Astrocyte of the spinal cord (primary cell): ENCODE data around the gene PLXNC1.

ENCODE experiments used
- DNase-seq: peaks from one replicate; pipeline ENCODE4 v3.0.0; 2011; ENCODE audit warnings: low read depth, low spot score
- H3K4me3 ChIP-seq: 2 replicates; pipeline ENCODE4 v1.5.1; 2011; ENCODE audit warnings: low read depth, mild to moderate bottlenecking, low read length, moderate library complexity
- in situ Hi-C: cut with HindIII; loops from 2 replicates; pipeline ENCODE4 v1.10.0; 2017; ENCODE audit warnings: low sequenced_read_pairs
- TF ChIP-seq, protein P1 (sequence below): IDR thresholded peaks from 2 replicates; pipeline ENCODE4 v1.5.1; 2012; ENCODE audit warnings: low read depth, mild to moderate bottlenecking, low read length, inconsistent platforms

Gene PLXNC1

DNA sequence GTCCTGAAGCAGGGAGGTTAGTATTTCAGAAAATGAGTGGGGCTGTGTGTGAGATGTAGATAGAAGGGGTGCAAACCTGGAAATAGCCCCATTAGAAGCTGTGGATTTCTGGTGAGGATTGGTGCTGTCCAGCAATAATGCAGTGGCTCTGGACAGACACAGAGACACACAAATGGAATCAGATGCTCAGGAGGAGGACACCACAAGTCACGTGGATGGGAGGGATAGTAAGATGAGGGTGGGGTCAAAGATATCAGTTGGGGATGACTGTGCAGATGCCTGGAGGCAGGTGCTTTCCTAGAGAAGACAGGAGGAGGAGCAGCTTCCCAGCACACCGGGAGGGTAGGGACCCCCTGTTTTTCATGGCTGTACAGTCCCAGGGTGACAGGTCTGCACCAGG lies 136.5 kb downstream of the PLXNC1 start:
- no peak for DNase-seq
- TF ChIP-seq, protein P1, sequence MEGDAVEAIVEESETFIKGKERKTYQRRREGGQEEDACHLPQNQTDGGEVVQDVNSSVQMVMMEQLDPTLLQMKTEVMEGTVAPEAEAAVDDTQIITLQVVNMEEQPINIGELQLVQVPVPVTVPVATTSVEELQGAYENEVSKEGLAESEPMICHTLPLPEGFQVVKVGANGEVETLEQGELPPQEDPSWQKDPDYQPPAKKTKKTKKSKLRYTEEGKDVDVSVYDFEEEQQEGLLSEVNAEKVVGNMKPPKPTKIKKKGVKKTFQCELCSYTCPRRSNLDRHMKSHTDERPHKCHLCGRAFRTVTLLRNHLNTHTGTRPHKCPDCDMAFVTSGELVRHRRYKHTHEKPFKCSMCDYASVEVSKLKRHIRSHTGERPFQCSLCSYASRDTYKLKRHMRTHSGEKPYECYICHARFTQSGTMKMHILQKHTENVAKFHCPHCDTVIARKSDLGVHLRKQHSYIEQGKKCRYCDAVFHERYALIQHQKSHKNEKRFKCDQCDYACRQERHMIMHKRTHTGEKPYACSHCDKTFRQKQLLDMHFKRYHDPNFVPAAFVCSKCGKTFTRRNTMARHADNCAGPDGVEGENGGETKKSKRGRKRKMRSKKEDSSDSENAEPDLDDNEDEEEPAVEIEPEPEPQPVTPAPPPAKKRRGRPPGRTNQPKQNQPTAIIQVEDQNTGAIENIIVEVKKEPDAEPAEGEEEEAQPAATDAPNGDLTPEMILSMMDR: no peak
- in situ Hi-C loops: no loop called here
- H3K4me3 ChIP-seq: no peak overlapping the region

DNA sequence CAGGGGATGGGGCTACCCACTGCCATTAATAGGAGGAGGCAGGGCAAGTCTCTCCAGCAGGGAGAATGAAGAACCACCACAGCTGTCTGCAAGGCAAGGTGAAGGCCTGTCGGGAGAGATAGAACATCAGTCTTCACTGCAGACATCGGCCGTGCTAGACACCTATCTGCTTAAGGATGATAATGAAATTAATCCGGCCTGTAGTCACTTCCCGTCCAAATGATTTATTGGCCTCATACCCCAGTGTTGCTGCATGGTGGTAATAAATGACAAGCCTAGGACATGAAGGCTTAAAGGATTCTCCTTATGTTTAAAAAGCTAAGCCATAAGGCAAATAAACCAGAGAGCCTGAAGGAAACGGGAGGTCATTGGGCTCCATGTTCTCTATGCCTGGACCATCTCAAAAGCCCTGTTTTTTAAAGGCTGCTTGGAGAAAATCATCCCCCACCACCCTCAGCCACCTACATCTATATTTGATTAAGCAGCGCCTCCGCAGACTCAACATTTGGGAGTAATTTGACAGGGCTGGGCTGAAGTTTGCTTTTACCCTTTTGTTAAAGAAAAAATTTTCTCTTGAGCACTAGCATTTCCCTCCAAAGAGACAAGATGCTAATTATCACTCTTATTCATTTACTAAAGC lies 137.7 kb downstream of the PLXNC1 start:
- H3K4me3 ChIP-seq: no peak overlapping the region
- TF ChIP-seq, protein P1: no peak
- in situ Hi-C loops: no loop called here
- DNase-seq: no peak

DNA sequence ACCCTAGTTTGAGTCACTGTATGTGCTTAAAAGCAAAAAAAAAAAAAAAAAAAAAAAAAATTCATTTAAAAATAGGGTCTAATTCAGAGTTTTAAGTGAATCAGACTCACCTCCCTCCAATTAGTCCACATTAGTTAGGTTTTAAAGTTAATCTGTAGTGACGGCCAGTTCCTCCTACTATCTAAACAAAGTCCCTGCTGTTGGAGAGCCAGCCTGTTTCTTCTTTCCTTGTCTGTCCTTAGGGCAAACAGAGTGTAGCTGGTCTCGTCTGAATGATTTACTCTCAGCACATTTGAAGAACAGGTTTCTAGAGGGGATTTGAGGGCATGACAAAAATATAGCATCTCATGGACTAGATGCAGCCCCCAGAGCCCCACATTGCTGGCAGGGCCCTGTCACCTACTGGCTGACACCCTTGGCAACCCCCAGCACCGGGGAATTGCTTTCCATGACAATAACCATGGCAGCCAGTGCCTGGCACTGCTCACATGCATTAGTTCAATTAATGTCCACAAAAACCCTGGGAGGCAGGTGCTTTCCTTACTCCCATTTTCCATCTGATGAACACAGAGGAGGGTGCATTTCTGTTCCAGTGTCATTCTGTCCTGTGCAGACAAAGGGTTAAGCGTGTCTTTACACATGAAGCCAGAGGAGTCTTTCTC lies 138.3 kb downstream of the PLXNC1 start:
- in situ Hi-C loops: no loop called here
- DNase-seq: no peak
- no peak overlapping the region for H3K4me3 ChIP-seq
- TF ChIP-seq, protein P1: no peak

DNA sequence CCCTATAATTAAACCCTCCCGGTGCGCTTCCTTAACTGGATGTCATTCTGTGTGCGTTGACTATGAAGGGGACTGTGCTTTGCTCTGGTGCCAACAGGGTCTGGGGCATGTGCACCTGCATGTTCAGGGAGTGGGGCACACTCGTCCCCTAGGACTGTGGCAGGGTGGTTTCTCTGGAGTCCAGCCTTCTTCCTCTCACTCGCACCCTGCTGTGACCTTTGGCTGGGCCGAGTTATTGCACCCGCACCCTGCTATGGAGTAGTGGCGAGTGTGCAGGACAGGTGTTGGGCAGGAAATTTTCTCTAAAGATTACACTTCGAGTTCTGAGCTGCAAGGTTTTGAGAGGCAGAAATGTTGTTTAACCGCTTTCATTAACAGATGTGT lies 138.9 kb downstream of the PLXNC1 start:
- H3K4me3 ChIP-seq: no peak overlapping the region
- TF ChIP-seq, protein P1: no peak
- in situ Hi-C loops: no loop called here
- DNase-seq: no peak

DNA sequence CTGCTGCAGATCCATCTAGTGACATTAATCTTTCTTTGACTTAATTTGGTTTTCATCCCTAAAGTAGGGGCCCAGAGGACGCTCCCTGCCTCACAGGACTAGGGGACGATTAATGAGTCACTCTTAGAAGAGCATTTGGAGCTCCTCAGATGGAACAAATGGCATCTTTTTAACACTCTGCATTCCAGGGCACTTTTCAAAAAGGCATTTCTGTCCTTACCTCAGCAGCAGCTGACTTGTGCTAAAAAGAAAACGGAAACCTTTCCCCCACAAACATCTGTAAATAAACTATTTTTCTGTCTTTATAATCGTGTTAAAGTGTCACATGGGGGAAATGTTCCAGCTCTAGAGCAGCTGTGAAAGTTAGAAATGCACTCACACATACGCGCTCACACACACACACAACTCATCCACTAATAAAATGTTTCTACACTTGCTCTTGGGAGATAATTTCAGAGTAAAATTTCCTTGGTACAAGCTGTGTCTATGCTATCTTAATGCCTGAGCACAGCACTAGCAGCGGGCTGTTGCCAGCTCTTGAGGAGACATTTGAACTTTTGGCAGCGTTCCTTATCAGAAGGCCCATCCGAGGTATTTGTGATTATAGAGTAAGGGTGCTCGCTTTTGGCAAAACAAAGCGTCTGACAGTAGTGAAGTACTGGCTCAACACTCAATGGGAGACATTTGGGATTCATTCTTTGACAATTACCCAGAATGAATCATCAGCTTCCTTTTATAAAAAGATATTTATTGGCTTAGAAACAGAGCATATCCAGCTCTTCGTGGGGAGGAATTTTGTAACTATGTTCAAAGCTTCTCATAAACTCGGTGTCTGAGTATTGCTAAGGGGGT lies 141.3 kb downstream of the PLXNC1 start:
- in situ Hi-C loops: no loop called here
- TF ChIP-seq, protein P1: no peak
- peak; percentile 73 for DNase-seq
- H3K4me3 ChIP-seq: no peak overlapping the region

DNA sequence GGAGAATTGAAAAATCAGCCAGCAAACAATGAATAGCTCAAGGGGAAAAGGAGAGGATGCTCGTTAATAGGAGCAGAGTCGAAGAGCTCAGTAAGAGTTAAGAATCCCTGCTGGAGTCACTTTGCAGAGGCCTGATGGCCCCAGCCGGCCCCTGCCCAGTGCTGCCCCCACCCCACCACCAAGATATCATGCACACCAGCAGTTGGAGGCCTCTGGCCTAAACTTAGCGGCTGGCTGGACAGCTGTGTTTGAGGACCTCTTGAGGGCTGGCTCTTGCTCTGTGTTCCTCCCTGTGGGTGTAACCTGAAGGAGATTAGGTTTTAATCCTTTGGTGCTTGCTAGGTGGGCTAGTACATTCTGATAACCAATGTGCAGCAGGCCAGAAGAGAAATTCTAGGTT lies 142.0 kb downstream of the PLXNC1 start:
- in situ Hi-C loops: no loop called here
- TF ChIP-seq, protein P1: no peak
- DNase-seq: no peak
- no peak overlapping the region for H3K4me3 ChIP-seq
